Muscle of leg (tissue), 11 donors: Measurements from ENCODE around the gene SLC22A31. TPM values are rescaled to one million over a fixed set of nuclear protein-coding genes. Genes with fewer than 3 reads are reported as not detected.
"Not testable (repeated sequence)": the region's sequence is repeated elsewhere in the genome, so short reads cannot be mapped to it uniquely, and the experiment has no call there.

Source experiments
- DNase-seq: peaks from one replicate; pipeline ENCODE4 v3.0.0; 2013
- H3K27ac ChIP-seq: one replicate; pipeline ENCODE4 v1.5.1; 2013; ENCODE audit warnings: mild to moderate bottlenecking, low read length, control low read depth
- H3K27me3 ChIP-seq: one replicate; pipeline ENCODE4 v1.6.1; 2013; ENCODE audit warnings: low read length; ENCODE audit not compliant: control insufficient read depth, insufficient read depth
- H3K36me3 ChIP-seq: one replicate; pipeline ENCODE4 v1.6.1; 2013; ENCODE audit warnings: low read length; ENCODE audit not compliant: control insufficient read depth, insufficient read depth
- H3K4me1 ChIP-seq: one replicate; pipeline ENCODE4 v1.6.1; 2013; ENCODE audit warnings: low read length; ENCODE audit not compliant: control insufficient read depth, insufficient read depth
- H3K4me3 ChIP-seq: one replicate; pipeline ENCODE4 v1.5.1; 2013; ENCODE audit warnings: low read length, control low read depth
- H3K9me3 ChIP-seq: replicated peaks from 2 replicates; pipeline ENCODE4 v1.6.1; 2013; ENCODE audit warnings: low read depth, low read length; ENCODE audit not compliant: control insufficient read depth
- WGBS: methylation state at CpG from one replicate; pipeline ENCODE4 v1.1.5; 2013; ENCODE audit warnings: missing lambda C conversion rate; ENCODE audit not compliant: insufficient coverage; 5-methylcytosine and 5-hydroxymethylcytosine counted together
- polyA plus RNA-seq, 8 donors: library from polyadenylated mRNA; unstranded; fragments of 120-200 nt; gene quantifications; one replicate each; pipeline versions ENCODE4 v1.2.1 to v1.2.3, GENCODE V29; 2013; ENCODE audit warnings: inconsistent platforms in 1 of 8, low replicate concordance in 1 of 8; ENCODE audit not compliant: insufficient read length in 8 of 8, insufficient read depth in 1 of 8
- total RNA-seq: library from RNA; stranded (reverse); fragments of 120-200 nt; gene quantifications from one replicate; pipeline ENCODE4 v1.2.4, GENCODE V29; 2013

Gene SLC22A31
- total and polyA plus RNA-seq, 9 donors, result 0.70 to 5.5 (median 1.9) TPM; not detected in 1

- Histone ChIP-seq H3K27ac (no peak overlapping the region), H3K36me3 (peaks cover 56% of the 10 kb centered on the region), H3K9me3 (no peaks in the 10 kb centered on the region), H3K4me1 (peaks cover 3% of the 10 kb centered on the region), H3K27me3 (no peaks in the 10 kb centered on the region), H3K4me3 (no peak overlapping the region)
- WGBS, result 70% methylated on average over 14 of the region's 19 CpGs
- no peak for DNase-seq
Observed at GRCh38 chr16:89187770-89188392, 12.5 kb downstream of the SLC22A31 start.

GRCh38 chr16:89187032-89187769, 13.1 kb downstream of the SLC22A31 start:
- WGBS, result 76% methylated on average over 18 of the region's 19 CpGs
- no peak overlapping the region for H3K4me3 ChIP-seq
- no peaks in the 10 kb centered on the region for H3K9me3 ChIP-seq
- H3K27ac ChIP-seq, result no peak overlapping the region
- H3K4me1 ChIP-seq, result peaks cover 3% of the 10 kb centered on the region
- no peak for DNase-seq
- H3K27me3 ChIP-seq, result no peaks in the 10 kb centered on the region
- H3K36me3 ChIP-seq, result peaks cover 59% of the 10 kb centered on the region

- not testable (repeated sequence) for H3K27me3 ChIP-seq, H3K27ac ChIP-seq, H3K4me3 ChIP-seq, DNase-seq, H3K4me1 ChIP-seq, H3K9me3 ChIP-seq
- peaks cover 59% of the 10 kb centered on the region for H3K36me3 ChIP-seq
- WGBS, result 97% methylated on average over 18 of the region's 20 CpGs
Observed at GRCh38 chr16:89186593-89187031, 13.7 kb downstream of the SLC22A31 start.

- H3K4me3 ChIP-seq, H3K27me3 ChIP-seq, H3K27ac ChIP-seq, H3K4me1 ChIP-seq, H3K9me3 ChIP-seq, DNase-seq: not testable (repeated sequence)
- WGBS, result 97% methylated on average over 25 of the region's 30 CpGs
- H3K36me3 ChIP-seq, result peaks cover 56% of the 10 kb centered on the region
Observed at GRCh38 chr16:89185887-89186592, 14.3 kb downstream of the SLC22A31 start.

- Histone ChIP-seq H3K4me3 (no peak overlapping the region), H3K27ac (no peak overlapping the region), H3K4me1 (peaks cover 3% of the 10 kb centered on the region), H3K36me3 (peaks cover 51% of the 10 kb centered on the region), H3K27me3 (no peaks in the 10 kb centered on the region), H3K9me3 (no peaks in the 10 kb centered on the region)
- WGBS, result 68% methylated on average over 47 of the region's 48 CpGs
- DNase-seq, result no peak
Observed at GRCh38 chr16:89184933-89185794, 15.2 kb downstream of the SLC22A31 start.

GRCh38 chr16:89184677-89184932, 15.7 kb downstream of the SLC22A31 start:
- no peaks in the 10 kb centered on the region for H3K9me3 ChIP-seq
- peaks cover 3% of the 10 kb centered on the region for H3K4me1 ChIP-seq
- H3K4me3 ChIP-seq, result no peak overlapping the region
- no peak overlapping the region for H3K27ac ChIP-seq
- 63% methylated on average over 9 of the region's 9 CpGs for WGBS
- no peaks in the 10 kb centered on the region for H3K27me3 ChIP-seq
- no peak for DNase-seq
- peaks cover 51% of the 10 kb centered on the region for H3K36me3 ChIP-seq

- H3K27ac ChIP-seq, result no peak overlapping the region
- no peak for DNase-seq
- H3K36me3 ChIP-seq, result peaks cover 51% of the 10 kb centered on the region
- H3K4me1 ChIP-seq, result peaks cover 3% of the 10 kb centered on the region
- H3K9me3 ChIP-seq, result no peaks in the 10 kb centered on the region
- 70% methylated on average over 24 of the region's 26 CpGs for WGBS
- H3K4me3 ChIP-seq, result no peak overlapping the region
- H3K27me3 ChIP-seq, result no peaks in the 10 kb centered on the region
Observed at GRCh38 chr16:89183975-89184676, 16.2 kb downstream of the SLC22A31 start.

GRCh38 chr16:89183463-89183862, 16.9 kb downstream of the SLC22A31 start:
- Histone ChIP-seq H3K4me1 (peaks cover 8% of the 10 kb centered on the region), H3K36me3 (peaks cover 46% of the 10 kb centered on the region), H3K9me3 (no peaks in the 10 kb centered on the region), H3K27ac (no peak overlapping the region), H3K27me3 (no peaks in the 10 kb centered on the region), H3K4me3 (no peak overlapping the region)
- DNase-seq, result no peak
- 56% methylated on average over 11 of the region's 13 CpGs for WGBS

GRCh38 chr16:89179656-89180315, 20.6 kb downstream of the SLC22A31 start:
- DNase-seq, result no peak
- Histone ChIP-seq H3K4me3 (no peak overlapping the region), H3K27me3 (no peaks in the 10 kb centered on the region), H3K4me1 (peaks cover 44% of the 10 kb centered on the region), H3K36me3 (peaks cover 41% of the 10 kb centered on the region), H3K27ac (no peak overlapping the region), H3K9me3 (no peaks in the 10 kb centered on the region)
- whole genome bisulfite sequencing, result 81% methylated on average over 17 of the region's 25 CpGs
